ENCODE measurements around the gene RAD51C. TPM values are rescaled to one million over a fixed set of nuclear protein-coding genes. Genes with fewer than 3 reads are reported as not detected.

RAD51C gene
- total RNA-seq, 4 donors from 2014 or later: 7.1 to 18.3 (median 15.7) TPM

DNA sequence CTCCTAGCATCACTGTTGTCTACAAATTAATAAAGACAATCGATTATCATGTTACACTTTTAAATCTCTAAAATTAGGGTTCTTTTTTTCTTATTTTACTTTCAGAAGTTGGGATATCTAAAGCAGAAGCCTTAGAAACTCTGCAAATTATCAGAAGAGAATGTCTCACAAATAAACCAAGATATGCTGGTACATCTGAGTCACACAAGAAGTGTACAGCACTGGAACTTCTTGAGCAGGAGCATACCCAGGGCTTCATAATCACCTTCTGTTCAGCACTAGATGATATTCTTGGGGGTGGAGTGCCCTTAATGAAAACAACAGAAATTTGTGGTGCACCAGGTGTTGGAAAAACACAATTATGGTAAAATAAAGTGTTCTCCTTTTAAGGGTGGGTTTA, 2.4 kb downstream of the RAD51C start:
- ATAC-seq (ENCODE audit: low FRiP score): no peak
- TF ChIP-seq, protein P1, sequence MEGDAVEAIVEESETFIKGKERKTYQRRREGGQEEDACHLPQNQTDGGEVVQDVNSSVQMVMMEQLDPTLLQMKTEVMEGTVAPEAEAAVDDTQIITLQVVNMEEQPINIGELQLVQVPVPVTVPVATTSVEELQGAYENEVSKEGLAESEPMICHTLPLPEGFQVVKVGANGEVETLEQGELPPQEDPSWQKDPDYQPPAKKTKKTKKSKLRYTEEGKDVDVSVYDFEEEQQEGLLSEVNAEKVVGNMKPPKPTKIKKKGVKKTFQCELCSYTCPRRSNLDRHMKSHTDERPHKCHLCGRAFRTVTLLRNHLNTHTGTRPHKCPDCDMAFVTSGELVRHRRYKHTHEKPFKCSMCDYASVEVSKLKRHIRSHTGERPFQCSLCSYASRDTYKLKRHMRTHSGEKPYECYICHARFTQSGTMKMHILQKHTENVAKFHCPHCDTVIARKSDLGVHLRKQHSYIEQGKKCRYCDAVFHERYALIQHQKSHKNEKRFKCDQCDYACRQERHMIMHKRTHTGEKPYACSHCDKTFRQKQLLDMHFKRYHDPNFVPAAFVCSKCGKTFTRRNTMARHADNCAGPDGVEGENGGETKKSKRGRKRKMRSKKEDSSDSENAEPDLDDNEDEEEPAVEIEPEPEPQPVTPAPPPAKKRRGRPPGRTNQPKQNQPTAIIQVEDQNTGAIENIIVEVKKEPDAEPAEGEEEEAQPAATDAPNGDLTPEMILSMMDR (IDR thresholded peaks at IDR 0.05): no peak
- DNase-seq (ENCODE audit: low spot score): no peak

DNA sequence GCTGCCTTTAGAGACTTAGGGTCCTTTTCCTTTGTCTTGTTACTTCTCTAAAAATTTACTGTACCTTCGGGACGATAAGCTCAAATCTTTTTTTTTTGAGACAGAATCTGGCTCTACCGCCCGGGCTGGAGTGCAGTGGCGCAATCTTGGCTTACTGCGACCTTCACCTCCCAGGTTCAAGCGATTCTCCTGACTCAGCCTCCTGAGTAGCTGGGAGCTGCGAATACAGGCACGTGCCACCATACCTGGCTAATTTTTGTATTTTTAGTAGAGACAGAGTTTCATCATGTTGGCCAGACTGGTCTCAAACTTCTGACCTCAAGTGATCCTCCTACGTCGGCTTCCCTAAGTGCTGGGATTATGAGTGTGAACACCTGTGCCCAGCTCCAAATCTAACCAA, 7.4 kb downstream of the RAD51C start:
- DNase-seq (ENCODE audit: low spot score): no peak
- ATAC-seq (ENCODE audit: low FRiP score): no peak

DNA sequence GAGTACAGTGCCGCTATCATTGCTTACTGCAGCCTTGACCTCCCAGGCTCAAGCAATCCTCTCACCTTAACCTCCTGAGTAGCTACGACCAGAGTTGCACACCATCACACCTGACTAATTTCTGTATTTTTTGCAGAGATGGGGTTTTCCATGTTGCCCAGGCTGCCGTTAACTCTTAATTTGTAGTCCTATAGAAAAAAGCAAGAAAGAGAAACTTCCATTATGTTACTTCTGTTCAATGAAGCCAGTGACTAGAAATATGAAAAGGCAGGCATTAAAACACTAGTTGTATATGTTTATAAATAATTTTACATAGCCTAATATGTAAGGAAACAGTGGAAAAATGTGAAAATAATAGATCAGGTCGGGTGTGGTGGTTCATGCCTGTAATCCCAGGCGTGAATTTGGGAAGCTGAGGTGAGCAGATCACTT, 9.7 kb downstream of the RAD51C start:
- ATAC-seq (ENCODE audit: low FRiP score) (no peak), DNase-seq (ENCODE audit: low spot score) (no peak)
- TF ChIP-seq, protein P1 (IDR thresholded peaks at IDR 0.05): no peak

More for the DNA sequence above, 7.4 kb downstream of the RAD51C start:
- TF ChIP-seq, protein P1 (IDR thresholded peaks at IDR 0.05): no peak

DNA sequence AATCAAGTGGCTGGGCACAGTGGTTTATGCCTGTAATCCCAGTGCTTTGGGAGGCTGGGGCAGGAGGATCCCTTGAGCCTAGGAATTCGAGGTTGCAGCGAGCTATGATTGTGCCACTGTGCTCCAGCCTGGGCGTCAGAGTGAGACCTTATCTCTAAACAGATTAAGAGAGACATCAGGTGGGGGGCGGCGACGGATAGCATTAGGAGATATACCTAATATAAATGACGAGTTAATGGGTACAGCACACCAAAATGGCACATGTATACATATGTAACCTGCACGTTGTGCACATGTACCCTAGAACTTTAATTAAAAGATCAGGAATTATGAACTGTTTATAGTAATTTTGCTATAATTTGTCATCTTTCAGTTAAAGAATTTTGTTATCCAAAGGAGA, 10.3 kb downstream of the RAD51C start:
- TF ChIP-seq, protein P1 (IDR thresholded peaks at IDR 0.05): no peak
- DNase-seq (ENCODE audit: low spot score) (no peak), ATAC-seq (ENCODE audit: low FRiP score) (no peak)

DNA sequence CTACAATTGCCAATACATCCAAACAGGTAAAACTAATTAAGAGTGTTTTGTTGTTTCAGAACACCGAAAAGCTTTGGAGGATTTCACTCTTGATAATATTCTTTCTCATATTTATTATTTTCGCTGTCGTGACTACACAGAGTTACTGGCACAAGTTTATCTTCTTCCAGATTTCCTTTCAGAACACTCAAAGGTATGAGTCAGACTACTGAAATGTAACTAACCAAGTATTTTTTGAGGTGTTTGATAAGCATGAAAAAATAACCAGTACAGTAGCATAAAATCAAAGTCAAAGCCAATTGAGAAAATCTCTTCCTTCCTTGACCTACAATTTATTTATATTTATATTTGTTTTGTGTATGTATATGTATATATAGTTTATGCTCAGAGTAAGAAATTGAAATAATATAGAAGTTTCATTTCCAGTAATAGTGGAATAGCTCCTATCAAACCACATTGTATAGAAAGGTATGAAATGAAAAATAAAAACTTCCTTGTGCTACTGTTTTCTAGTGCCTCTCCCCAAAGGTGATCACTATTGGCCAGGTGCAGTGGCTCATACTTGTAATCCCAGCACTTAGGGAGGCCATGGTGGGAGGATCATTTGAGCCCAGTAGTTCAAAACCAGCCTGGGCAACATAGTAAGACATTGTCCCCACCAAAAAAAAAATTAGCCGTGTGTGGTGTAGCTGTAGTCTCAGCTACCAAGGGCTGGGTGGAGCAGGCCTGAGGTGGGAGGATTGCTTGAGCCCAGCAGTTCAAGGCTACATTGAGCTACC, 10.9 kb downstream of the RAD51C start:
- DNase-seq (ENCODE audit: low spot score) (no peak), ATAC-seq (ENCODE audit: low FRiP score) (peak; percentile 71)
- TF ChIP-seq, protein P1 (IDR thresholded peaks at IDR 0.05): no peak

DNA sequence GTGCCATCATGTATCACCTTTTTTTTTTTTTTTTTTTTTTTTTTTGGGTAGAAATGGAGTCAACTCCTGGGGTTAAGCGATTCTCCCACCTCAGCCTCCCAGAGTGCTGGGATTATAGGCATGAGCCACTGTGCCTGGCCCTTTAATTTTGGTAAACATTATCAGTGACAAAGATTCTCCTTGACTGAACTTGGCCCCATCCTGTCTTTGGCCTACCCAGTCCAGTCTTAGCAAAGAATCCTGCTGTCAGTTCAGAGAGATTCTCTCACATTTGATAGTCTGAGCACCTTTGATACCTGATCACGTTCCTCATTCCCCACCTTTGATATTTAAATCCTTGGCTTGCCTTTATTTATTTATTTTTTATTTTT, 11.5 kb downstream of the RAD51C start:
- DNase-seq (ENCODE audit: low spot score): no peak
- TF ChIP-seq, protein P1 (IDR thresholded peaks at IDR 0.05): no peak
- no peak for ATAC-seq (ENCODE audit: low FRiP score)

Data from omental fat pad (tissue), 4 donors.